SK-N-SH (cell line): Measurements from ENCODE around the gene MANBA.

Source experiments
- USF2 ChIP-seq: fragments of 150-350 bp; IDR thresholded peaks from 2 replicates; pipeline ENCODE4 v1.6.1; 2017; ENCODE audit warnings: antibody characterized with exemption, low read length, low read depth, borderline replicate concordance
- YY1 ChIP-seq: IDR thresholded peaks from 2 replicates; pipeline ENCODE4 v1.4.0; 2012; ENCODE audit warnings: low read depth, mild to moderate bottlenecking
- TF ChIP-seq, protein P1 (sequence below): fragments of 200-600 bp; sonication (generic); IDR thresholded peaks from 2 replicates; pipeline ENCODE4 v1.6.1; 2017; ENCODE audit warnings: antibody characterized with exemption, mild to moderate bottlenecking, moderate library complexity

DNA sequence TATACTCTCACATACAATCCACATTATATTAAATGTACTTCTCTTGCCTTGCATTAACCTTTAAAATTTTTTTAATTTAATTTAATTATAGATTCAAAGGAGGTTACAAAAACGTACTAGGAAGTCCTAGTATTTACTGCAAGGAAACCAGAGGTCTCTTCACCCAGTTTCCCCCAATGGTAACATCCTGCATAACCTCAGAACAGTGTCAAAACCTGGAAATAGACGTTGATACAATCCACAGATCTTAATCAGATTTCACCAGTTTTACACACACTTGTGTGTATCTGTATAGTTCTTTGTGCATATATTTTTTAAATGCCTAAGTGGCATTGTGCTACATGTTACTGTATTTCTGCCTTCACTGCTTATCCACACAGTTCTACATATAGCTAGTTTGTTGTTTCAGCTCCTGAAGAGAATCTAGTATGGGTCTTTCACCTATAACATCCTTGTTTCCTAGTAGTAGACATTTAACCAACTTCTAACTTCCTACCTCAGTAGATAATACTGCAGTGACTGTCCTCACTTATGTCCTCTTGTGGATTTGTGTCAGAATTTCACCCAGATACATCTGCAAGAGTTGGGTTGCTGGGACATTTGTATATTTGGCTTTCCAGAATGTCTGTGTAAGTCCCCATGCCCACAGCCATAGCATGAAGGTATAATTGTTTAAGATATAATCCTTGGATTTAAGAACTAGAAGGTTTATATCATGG, 156.4 kb downstream of the MANBA start:
- TF ChIP-seq, protein P1, sequence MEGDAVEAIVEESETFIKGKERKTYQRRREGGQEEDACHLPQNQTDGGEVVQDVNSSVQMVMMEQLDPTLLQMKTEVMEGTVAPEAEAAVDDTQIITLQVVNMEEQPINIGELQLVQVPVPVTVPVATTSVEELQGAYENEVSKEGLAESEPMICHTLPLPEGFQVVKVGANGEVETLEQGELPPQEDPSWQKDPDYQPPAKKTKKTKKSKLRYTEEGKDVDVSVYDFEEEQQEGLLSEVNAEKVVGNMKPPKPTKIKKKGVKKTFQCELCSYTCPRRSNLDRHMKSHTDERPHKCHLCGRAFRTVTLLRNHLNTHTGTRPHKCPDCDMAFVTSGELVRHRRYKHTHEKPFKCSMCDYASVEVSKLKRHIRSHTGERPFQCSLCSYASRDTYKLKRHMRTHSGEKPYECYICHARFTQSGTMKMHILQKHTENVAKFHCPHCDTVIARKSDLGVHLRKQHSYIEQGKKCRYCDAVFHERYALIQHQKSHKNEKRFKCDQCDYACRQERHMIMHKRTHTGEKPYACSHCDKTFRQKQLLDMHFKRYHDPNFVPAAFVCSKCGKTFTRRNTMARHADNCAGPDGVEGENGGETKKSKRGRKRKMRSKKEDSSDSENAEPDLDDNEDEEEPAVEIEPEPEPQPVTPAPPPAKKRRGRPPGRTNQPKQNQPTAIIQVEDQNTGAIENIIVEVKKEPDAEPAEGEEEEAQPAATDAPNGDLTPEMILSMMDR: no peak
- TF ChIP-seq YY1: no peak
- TF ChIP-seq USF2: no peak
